Endothelial cell of umbilical vein (primary cell): ENCODE data around the gene UPK3A. TPM values are rescaled to one million over a fixed set of nuclear protein-coding genes. Genes with fewer than 3 reads are reported as not detected.

ENCODE experiments used
- BruUV-seq: library from RNA; stranded (reverse); fragments of 400-500 nt; replicated peaks from 2 replicates; lab custom pipeline; 2021; lab: Mats Ljungman, UMichigan
- CTCF ChIA-PET: fragments of 300-600, 350-600 bp; sonication (Branson Sonifier 250); formaldehyde crosslinking; loops from one replicate; lab custom pipeline; 2021; ENCODE audit warnings: antibody characterized with exemption, inconsistent platforms; lab: Charles Lee
- POLR2A ChIA-PET: fragments of 300-600, 350-600 bp; sonication (Branson Sonifier 250); formaldehyde crosslinking; loops from one replicate; lab custom pipeline; 2021; ENCODE audit warnings: antibody characterized with exemption, inconsistent platforms; lab: Charles Lee
- DNase-seq: peaks from one replicate; pipeline ENCODE4 v3.0.0-alpha.2; 2011; ENCODE audit warnings: low read depth, low spot score
- FAIRE-seq: peaks from 2 replicates; lab custom pipeline; 2011; peaks lifted over from hg19 to GRCh38; lab: Jason Lieb, UNC
- H2AFZ ChIP-seq: 2 replicates; pipeline ENCODE4 v1.6.0; 2012; ENCODE audit warnings: low read depth, low read length, control low read depth, inconsistent platforms
- H3K27ac ChIP-seq: 2 replicates; pipeline ENCODE4 v1.5.1; 2011; ENCODE audit warnings: low read depth, mild to moderate bottlenecking, control low read depth, low read length, moderate library complexity; ENCODE audit not compliant: insufficient read depth
- H3K27me3 ChIP-seq, 2 experiments: 2 replicates each; pipeline versions ENCODE4 v1.6.0 to v1.6.1; 2011; ENCODE audit warnings: low read length in 2 of 2, mixed read lengths in 1 of 2; ENCODE audit not compliant: control insufficient read depth in 2 of 2, insufficient read depth in 2 of 2
- H3K36me3 ChIP-seq, 2 experiments: 2 replicates in 1 of 2; 3 replicates in 1 of 2; pipeline ENCODE4 v1.5.1; 2011; ENCODE audit warnings: low read length in 2 of 2, mild to moderate bottlenecking in 1 of 2, moderate library complexity in 1 of 2; ENCODE audit not compliant: control insufficient read depth in 2 of 2, insufficient read depth in 2 of 2; ENCODE audit errors: extremely low read depth in 1 of 2
- H3K4me1 ChIP-seq: 3 replicates; pipeline ENCODE4 v1.5.1; 2011; ENCODE audit warnings: mild to moderate bottlenecking, low read length; ENCODE audit not compliant: control insufficient read depth, insufficient read depth; ENCODE audit errors: extremely low read depth
- H3K4me2 ChIP-seq: 2 replicates; pipeline ENCODE4 v1.6.1; 2011; ENCODE audit warnings: low read length, control low read depth, mixed read lengths; ENCODE audit not compliant: insufficient read depth
- H3K4me3 ChIP-seq, 3 experiments: fragments of 200-600 bp in 1 of 3; sonication (generic), shearing (Covaris generic) in 1 of 3; replicated peaks in 1 of 3; 2 replicates each; pipeline ENCODE4 v1.5.1; 2011 to 2016; ENCODE audit warnings: control low read depth in 3 of 3, low read length in 3 of 3, mild to moderate bottlenecking in 2 of 3, inconsistent platforms in 1 of 3, low read depth in 1 of 3, moderate library complexity in 1 of 3; ENCODE audit not compliant: insufficient read depth in 1 of 3
- H3K79me2 ChIP-seq: 2 replicates; pipeline ENCODE4 v1.6.0; 2012; ENCODE audit warnings: low read length, inconsistent platforms; ENCODE audit not compliant: control insufficient read depth, insufficient read depth
- H3K9ac ChIP-seq: replicated peaks from 2 replicates; pipeline ENCODE3; 2011; ENCODE audit warnings: low read length, control low read depth; ENCODE audit not compliant: insufficient read depth; ENCODE audit errors: extremely low read depth
- H3K9me1 ChIP-seq: replicated peaks from 3 replicates; pipeline ENCODE4 v1.6.0; 2011; ENCODE audit warnings: mild to moderate bottlenecking, low read length; ENCODE audit not compliant: control insufficient read depth, insufficient read depth; ENCODE audit errors: extremely low read depth
- H3K9me3 ChIP-seq: replicated peaks from 2 replicates; pipeline ENCODE4 v1.5.1; 2012; ENCODE audit warnings: low read length, inconsistent platforms; ENCODE audit not compliant: control insufficient read depth, insufficient read depth
- H4K20me1 ChIP-seq: replicated peaks from 2 replicates; pipeline ENCODE3; 2011; ENCODE audit warnings: mild to moderate bottlenecking, low read length; ENCODE audit not compliant: control insufficient read depth, insufficient read depth; ENCODE audit errors: extremely low read depth
- CTCF ChIP-seq, 2 donors: IDR thresholded peaks; 1 replicate in 1 of 2; 2 replicates in 1 of 2; pipeline ENCODE4 v1.5.1; 2011; ENCODE audit warnings: low read length in 2 of 2, mild to moderate bottlenecking in 2 of 2, moderate library complexity in 2 of 2, control low read depth in 1 of 2, inconsistent platforms in 1 of 2, low read depth in 1 of 2; ENCODE audit not compliant: insufficient read depth in 1 of 2; ENCODE audit errors: extremely low read depth in 1 of 2
- EZH2 ChIP-seq: IDR thresholded peaks from 2 replicates; pipeline ENCODE4 v1.6.1; 2012; ENCODE audit warnings: borderline replicate concordance, low read depth, mild to moderate bottlenecking, moderate library complexity, low read length, inconsistent platforms; ENCODE audit not compliant: severe bottlenecking
- FOS ChIP-seq: IDR thresholded peaks from 2 replicates; pipeline ENCODE4 v1.6.1; 2011; ENCODE audit warnings: mild to moderate bottlenecking, low read length, moderate library complexity, borderline replicate concordance; ENCODE audit not compliant: insufficient read depth
- GATA2 ChIP-seq: IDR thresholded peaks from 2 replicates; pipeline ENCODE4 v1.7.0; 2011; ENCODE audit warnings: low read depth, mild to moderate bottlenecking, moderate library complexity, mixed read lengths, low read length; ENCODE audit not compliant: insufficient read length, insufficient read depth
- JUN ChIP-seq: IDR thresholded peaks from 2 replicates; pipeline ENCODE4 v1.6.1; 2011; ENCODE audit warnings: borderline replicate concordance, low read depth; ENCODE audit not compliant: insufficient read length, insufficient read depth
- MAX ChIP-seq: IDR thresholded peaks from 2 replicates; pipeline ENCODE4 v1.6.1; 2011; ENCODE audit not compliant: insufficient read depth, insufficient read length
- MYC ChIP-seq: IDR thresholded peaks from one replicate; pipeline ENCODE4 v1.6.1; 2011; ENCODE audit warnings: mild to moderate bottlenecking, low read depth, low read length
- POLR2A ChIP-seq: IDR thresholded peaks from 2 replicates; pipeline ENCODE4 v1.6.1; 2012; ENCODE audit warnings: low read depth, mild to moderate bottlenecking, control low read depth, low read length
- POLR2AphosphoS5 ChIP-seq: IDR thresholded peaks from 2 replicates; pipeline ENCODE4 v1.6.1; 2012; ENCODE audit warnings: low read depth, mild to moderate bottlenecking, control low read depth, low read length, moderate library complexity; ENCODE audit not compliant: insufficient read depth
- dilution Hi-C: fragments of 300-500 bp; cut with MboI; formaldehyde crosslinking; loops from one replicate; pipeline ENCODE4 v1.15.0; 2019; ENCODE audit warnings: low sequenced_read_pairs; ENCODE audit not compliant: extremely low pct_ligation_motif_present
- intact Hi-C: fragments of 100-400 bp; cut with micrococcal nuclease; formaldehyde crosslinking; loops from one replicate; pipeline ENCODE4 v1.10.0; 2022
- polyA plus RNA-seq, 4 experiments: library from polyadenylated mRNA; depleted of rRNA in 3 of 4; stranded (reverse) in 3 of 4; unstranded in 1 of 4; fragments of >200 nt; gene quantifications; 2 replicates each; pipeline versions ENCODE4 v1.2.1 to v1.2.3, GENCODE V29; 2011 to 2012; ENCODE audit warnings: missing spikeins in 1 of 4
- total RNA-seq: library from RNA; stranded (reverse); gene quantifications from 2 replicates; pipeline ENCODE4 v1.2.3, GENCODE V29; 2021

The UPK3A gene
- total and polyA plus RNA-seq, 2 donors (not counting 3 experiments of a cell fraction or from before 2014, with no cell fraction given): not detected

DNA sequence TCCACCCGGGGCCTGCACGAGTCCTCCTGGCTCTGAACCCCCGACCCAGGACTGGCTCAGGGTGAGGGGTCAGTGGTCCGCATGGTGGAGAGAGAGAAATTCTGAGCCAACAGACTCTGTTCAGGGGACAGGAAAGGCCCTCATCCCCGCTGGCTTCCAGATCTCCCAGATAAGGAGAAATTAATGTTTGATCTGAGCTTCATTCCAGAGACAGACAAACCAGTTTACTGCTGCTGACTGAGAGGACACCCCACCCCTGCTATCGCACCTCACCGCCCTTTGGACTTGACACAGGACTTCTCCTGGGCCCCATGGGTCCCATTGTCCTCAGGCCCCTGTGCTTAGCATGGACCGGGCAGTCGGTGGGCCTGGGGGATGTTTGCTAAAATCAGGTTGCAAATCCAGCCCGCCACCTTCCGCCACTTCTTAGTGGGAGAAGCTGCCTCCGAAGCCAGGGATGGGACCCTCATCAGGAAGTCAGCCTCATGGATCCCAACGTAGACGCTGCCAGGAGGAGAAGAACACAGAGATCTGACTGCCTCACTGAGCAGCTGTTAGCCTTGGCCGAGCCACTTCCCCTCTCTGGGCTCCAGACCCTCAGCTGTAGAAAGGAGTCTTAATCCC is 11.2 kb upstream of the UPK3A start:
- Histone ChIP-seq H3K79me2 (no peaks in the 10 kb centered on the region), H2AFZ (no peak overlapping the region), H3K27ac (no peak overlapping the region), H3K4me3 (no peak overlapping the region), H3K9me3 (no peaks in the 10 kb centered on the region), H3K9ac (no peak overlapping the region), H3K4me1 (peaks cover 6% of the 10 kb centered on the region), H3K27me3 (peaks cover 4 to 7% of the 10 kb centered on the region in 2 experiments), H3K4me2 (no peak overlapping the region), H3K9me1 (no peaks in the 10 kb centered on the region), H4K20me1 (no peaks in the 10 kb centered on the region), H3K36me3 (no peaks in the 10 kb centered on the region)
- FAIRE-seq: no peak
- CTCF ChIA-PET: no interaction called here
- TF ChIP-seq POLR2AphosphoS5: no peak
- no peak for TF ChIP-seq MAX
- TF ChIP-seq EZH2: no peak
- TF ChIP-seq JUN: no peak
- no peak for TF ChIP-seq CTCF (IDR thresholded peaks at IDR 0.05; ENCODE audit: extremely low read depth in 1 of 2, insufficient read depth in 1 of 2, low read depth in 1 of 2, low read length in 2 of 2)
- no peak for TF ChIP-seq MYC
- no peak for TF ChIP-seq POLR2A
- no peak for TF ChIP-seq FOS
- no peak for TF ChIP-seq GATA2
- POLR2A ChIA-PET: no interaction called here
- BruUV-seq: no TSS peak
- dilution Hi-C loops (loop anchor here (10.0 kb wide), 1 partner anchor 101 kb away; no protein-coding TSS in a partner anchor), intact Hi-C loops (no loop called here)
- DNase-seq: no peak
